ENCODE results near the gene RUNX3. TPM values are rescaled to one million over a fixed set of nuclear protein-coding genes. Genes with fewer than 3 reads are reported as not detected.

Gene RUNX3
- total RNA-seq, 1 experiment from 2014 or later, result 0.28 TPM

- no peaks in the 10 kb centered on the region for H3K9me3 Mint-ChIP-seq (ENCODE audit: low read depth, unreplicated experiment)
- no peaks in the 10 kb centered on the region for H3K4me1 Mint-ChIP-seq (ENCODE audit: low read depth, unreplicated experiment)
- CTCF ChIA-PET, result interaction anchor here (0.6 kb wide), 1 partner anchor 87 kb away, joined by 3 read pairs; no protein-coding TSS in a partner anchor
- DNase-seq, result no peak
- intact Hi-C loops (cut with micrococcal nuclease; ENCODE audit: unreplicated experiment), result no loop called here
- no peak for TF ChIP-seq CTCF (IDR thresholded peaks at IDR 0.05; ENCODE audit: unreplicated experiment)
- no peak overlapping the region for H3K27ac Mint-ChIP-seq (ENCODE audit: unreplicated experiment)
- BruUV-seq (replicated peaks), result no TSS peak
- no peaks in the 10 kb centered on the region for H3K36me3 Mint-ChIP-seq (ENCODE audit: insufficient read depth, unreplicated experiment)
- no peak overlapping the region for H3K4me3 Mint-ChIP-seq (ENCODE audit: low read depth, unreplicated experiment)
- H3K27me3 Mint-ChIP-seq (ENCODE audit: unreplicated experiment), result peaks cover 31% of the 10 kb centered on the region
These were observed 28.9 kb downstream of the RUNX3 start for GRCh38 chr1:24900985-24901781.

GRCh38 chr1:24900486-24900849 lies 29.6 kb downstream of the RUNX3 start:
- H3K27me3 Mint-ChIP-seq (ENCODE audit: unreplicated experiment), result peaks cover 37% of the 10 kb centered on the region
- intact Hi-C loops (cut with micrococcal nuclease; ENCODE audit: unreplicated experiment), result no loop called here
- BruUV-seq (replicated peaks), result no TSS peak
- DNase-seq, result no peak
- CTCF ChIA-PET, result interaction anchor here (0.6 kb wide), 1 partner anchor 86 kb away, joined by 3 read pairs; no protein-coding TSS in a partner anchor
- no peaks in the 10 kb centered on the region for H3K4me1 Mint-ChIP-seq (ENCODE audit: low read depth, unreplicated experiment)
- H3K36me3 Mint-ChIP-seq (ENCODE audit: insufficient read depth, unreplicated experiment), result no peaks in the 10 kb centered on the region
- H3K4me3 Mint-ChIP-seq (ENCODE audit: low read depth, unreplicated experiment), result no peak overlapping the region
- no peak overlapping the region for H3K27ac Mint-ChIP-seq (ENCODE audit: unreplicated experiment)
- no peaks in the 10 kb centered on the region for H3K9me3 Mint-ChIP-seq (ENCODE audit: low read depth, unreplicated experiment)
- no peak for TF ChIP-seq CTCF (IDR thresholded peaks at IDR 0.05; ENCODE audit: unreplicated experiment)

DNA sequence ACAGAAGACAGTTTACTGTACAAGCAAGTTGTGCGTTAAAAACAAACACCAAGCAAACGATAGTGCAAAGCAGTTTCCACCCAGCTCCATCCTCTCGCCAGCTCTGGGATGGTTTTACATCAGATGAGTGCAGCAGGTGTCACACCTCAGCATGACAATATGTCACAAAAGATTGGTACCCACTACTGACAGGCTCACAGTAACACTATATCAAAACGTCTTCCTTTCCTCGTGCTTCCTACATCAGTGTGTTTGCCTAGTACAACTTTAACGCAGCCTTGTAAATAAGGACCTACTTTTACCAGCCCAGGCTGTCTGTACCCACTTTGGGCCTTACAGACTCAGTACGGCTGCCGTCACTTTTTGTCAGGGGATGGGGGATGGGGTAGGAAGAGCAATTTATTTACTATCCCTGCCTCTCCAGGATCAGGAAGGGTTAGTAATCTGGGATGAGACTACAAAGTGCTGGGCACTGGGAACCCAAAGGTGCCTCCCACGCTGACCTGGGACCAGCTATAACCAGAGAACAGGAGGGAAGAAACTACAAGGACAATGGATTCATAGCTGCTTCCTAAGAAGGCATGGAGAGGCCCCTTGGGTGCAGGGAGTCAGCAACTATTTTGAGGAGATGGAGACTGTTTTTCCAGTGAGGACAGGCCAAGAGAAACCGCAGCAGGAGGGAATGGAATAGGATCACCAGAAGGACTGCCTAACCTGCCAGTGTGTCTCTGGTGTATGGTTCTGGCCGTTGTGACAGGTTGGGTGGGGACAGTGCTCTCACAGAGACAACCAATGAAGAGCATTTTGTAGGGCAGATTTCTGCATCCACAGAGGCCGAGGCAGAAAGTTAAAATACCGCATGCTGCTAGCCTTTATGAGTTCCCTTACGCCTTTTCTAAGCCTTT lies 30.2 kb downstream of the RUNX3 start:
- no peak for DNase-seq
- no TSS peak for BruUV-seq (replicated peaks)
- no peak for TF ChIP-seq CTCF (IDR thresholded peaks at IDR 0.05; ENCODE audit: unreplicated experiment)
- Mint-ChIP-seq H3K4me3 (ENCODE audit: low read depth, unreplicated experiment) (no peak overlapping the region), H3K9me3 (ENCODE audit: low read depth, unreplicated experiment) (no peaks in the 10 kb centered on the region), H3K36me3 (ENCODE audit: insufficient read depth, unreplicated experiment) (no peaks in the 10 kb centered on the region), H3K4me1 (ENCODE audit: low read depth, unreplicated experiment) (no peaks in the 10 kb centered on the region), H3K27ac (ENCODE audit: unreplicated experiment) (no peak overlapping the region), H3K27me3 (ENCODE audit: unreplicated experiment) (peaks cover 37% of the 10 kb centered on the region)
- CTCF ChIA-PET, result interaction anchor here (0.6 kb wide), 1 partner anchor 86 kb away, joined by 3 read pairs; no protein-coding TSS in a partner anchor
- intact Hi-C loops (cut with micrococcal nuclease; ENCODE audit: unreplicated experiment), result no loop called here

DNA sequence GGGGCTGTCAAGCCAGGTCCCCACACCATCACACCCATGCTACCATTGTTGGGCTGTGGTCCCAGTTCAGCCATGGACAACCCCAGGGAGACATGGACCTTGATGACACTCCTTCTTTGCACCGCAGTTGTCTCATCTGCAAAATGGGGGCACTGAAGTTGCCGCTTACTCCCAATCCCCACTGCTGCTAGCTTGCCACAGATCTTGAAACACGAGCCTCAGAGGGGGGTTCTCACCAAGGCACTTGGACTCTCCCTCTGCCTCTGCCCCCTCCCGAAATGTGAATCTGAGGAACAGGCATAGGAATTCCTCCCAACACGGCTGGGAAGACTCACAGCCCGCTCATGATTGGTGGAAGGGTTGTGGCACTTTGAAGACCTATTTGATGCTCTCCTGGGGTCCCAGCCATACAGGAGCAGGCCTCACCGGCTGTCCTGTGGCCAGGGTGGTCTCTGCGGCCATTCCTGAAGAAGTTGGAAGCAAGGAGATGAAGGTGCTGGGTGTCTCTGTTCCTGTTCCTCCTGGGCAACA lies 31.1 kb downstream of the RUNX3 start:
- no peak for TF ChIP-seq CTCF (IDR thresholded peaks at IDR 0.05; ENCODE audit: unreplicated experiment)
- no peak overlapping the region for H3K27ac Mint-ChIP-seq (ENCODE audit: unreplicated experiment)
- intact Hi-C loops (cut with micrococcal nuclease; ENCODE audit: unreplicated experiment), result no loop called here

More for the DNA sequence above, 31.1 kb downstream of the RUNX3 start:
- Mint-ChIP-seq H3K4me3 (ENCODE audit: low read depth, unreplicated experiment) (no peak overlapping the region), H3K4me1 (ENCODE audit: low read depth, unreplicated experiment) (no peaks in the 10 kb centered on the region), H3K27me3 (ENCODE audit: unreplicated experiment) (peaks cover 37% of the 10 kb centered on the region), H3K9me3 (ENCODE audit: low read depth, unreplicated experiment) (no peaks in the 10 kb centered on the region), H3K36me3 (ENCODE audit: insufficient read depth, unreplicated experiment) (no peaks in the 10 kb centered on the region)
- CTCF ChIA-PET, result no interaction called here
- no peak for DNase-seq
- no TSS peak for BruUV-seq (replicated peaks)
